NB4 (cell line): ENCODE results near the gene SLITRK2.

Source experiments
- DNase-seq: peaks from one replicate; pipeline ENCODE4 v3.0.0; 2010; ENCODE audit warnings: low read depth
- H3K4me3 ChIP-seq: one replicate; pipeline ENCODE4 v1.5.1; 2011; ENCODE audit warnings: mild to moderate bottlenecking, low read depth, low read length, moderate library complexity
- CTCF ChIP-seq: IDR thresholded peaks from one replicate; pipeline ENCODE4 v1.5.1; 2012; ENCODE audit warnings: low read depth, low read length
- MAX ChIP-seq: IDR thresholded peaks from 2 replicates; pipeline ENCODE4 v1.6.1; 2011; ENCODE audit warnings: low read depth, low read length
- MYC ChIP-seq: IDR thresholded peaks from 2 replicates; pipeline ENCODE4 v1.6.1; 2011; ENCODE audit warnings: low read depth, low read length
- POLR2A ChIP-seq: IDR thresholded peaks from 2 replicates; pipeline ENCODE4 v1.6.1; 2011; ENCODE audit warnings: mild to moderate bottlenecking; ENCODE audit not compliant: insufficient read length; ENCODE audit errors: extremely low read depth

Gene SLITRK2

GRCh38 chrX:145817331-145818185 is at the start of gene SLITRK2:
TSS of gene SLITRK2 (plus strand) at chrX:145817829. CDS start at chrX:145822426, 4,597 bp downstream.
- no peak within 1 kb of the TSS for H3K4me3 ChIP-seq
- TF ChIP-seq CTCF (no peak), POLR2A (no peak)
- no peak for DNase-seq

- DNase-seq, result no peak
- TF ChIP-seq MYC (no peak), POLR2A (no peak), MAX (no peak), CTCF (no peak)
- no peak overlapping the region for H3K4me3 ChIP-seq
Measured at GRCh38 chrX:145773006-145773405, 44.6 kb upstream of the SLITRK2 start.

- H3K4me3 ChIP-seq, result no peak overlapping the region
- DNase-seq, result no peak
- TF ChIP-seq POLR2A (no peak), MAX (no peak), MYC (no peak), CTCF (no peak)
Measured at GRCh38 chrX:145792281-145792680, 25.3 kb upstream of the SLITRK2 start.

- TF ChIP-seq CTCF (no peak), POLR2A (no peak), MAX (no peak), MYC (no peak)
- no peak for DNase-seq
- H3K4me3 ChIP-seq, result no peak overlapping the region
Measured at GRCh38 chrX:145803508-145803907, 14.1 kb upstream of the SLITRK2 start.

- TF ChIP-seq POLR2A (no peak), CTCF (no peak), MAX (no peak), MYC (no peak)
- DNase-seq, result no peak
- H3K4me3 ChIP-seq, result no peak overlapping the region
Measured at GRCh38 chrX:145813081-145813480, 4.5 kb upstream of the SLITRK2 start.
